Measurements from ENCODE around the gene NFYC. TPM values are rescaled to one million over a fixed set of nuclear protein-coding genes. Genes with fewer than 3 reads are reported as not detected.

NFYC gene
- total RNA-seq, 1 experiment from 2014 or later, result 46.5 TPM

DNA sequence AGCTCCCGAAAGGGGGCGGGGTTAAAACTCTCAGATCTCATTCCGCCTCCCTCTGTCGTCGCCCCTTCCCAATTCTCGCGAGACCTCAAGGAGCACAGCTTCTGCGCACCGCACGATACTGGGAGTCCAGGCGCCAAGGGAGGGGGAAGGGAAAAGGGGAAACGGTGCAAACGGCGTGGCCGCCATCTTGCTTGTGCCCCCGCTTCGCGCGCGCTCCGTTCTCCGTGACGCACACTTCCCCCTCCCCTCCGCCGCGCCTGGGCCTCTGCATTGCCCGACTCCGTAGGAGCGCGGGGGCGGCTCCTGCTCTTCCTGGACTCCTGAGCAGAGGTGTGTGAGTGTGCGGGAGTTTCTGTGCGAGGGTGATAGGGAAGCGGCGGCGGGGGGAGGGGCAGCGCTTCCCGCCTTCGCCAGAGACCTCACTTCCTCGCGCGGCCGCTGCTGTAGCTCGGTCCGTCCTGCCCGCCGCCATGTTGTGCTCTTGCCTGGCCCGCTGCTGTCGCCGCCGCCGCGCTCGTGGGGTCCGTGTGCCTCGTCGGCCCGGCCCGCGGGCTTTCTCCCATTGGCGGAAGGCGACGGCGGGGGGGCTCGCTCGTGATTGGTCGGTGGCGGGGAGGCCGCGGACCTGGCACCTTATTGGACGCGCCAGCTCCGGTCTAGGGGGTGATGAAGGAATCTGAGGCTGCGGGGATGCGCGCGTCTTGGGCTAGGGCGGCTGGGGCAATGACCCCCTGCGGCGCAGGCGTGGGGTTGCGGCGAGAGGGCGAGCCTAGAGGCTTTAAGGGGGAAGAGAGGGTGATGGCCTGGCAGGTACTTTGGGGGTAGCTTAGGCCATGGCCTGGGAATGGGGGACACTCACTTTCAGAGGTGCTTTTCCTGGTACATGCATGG, at the start of gene NFYC (continued):
- TF ChIP-seq ZNF396 (CRISPR knock-in tag; IDR thresholded peaks at IDR 0.05; ENCODE audit: borderline replicate concordance) (no peak), NR2C2 (CRISPR knock-in tag; IDR thresholded peaks at IDR 0.05) (0 out of 2 replicates have a peak, but pooled peaks have one; percentile 59), GRHL2 (CRISPR knock-in tag; IDR thresholded peaks at IDR 0.05; ENCODE audit: insufficient replicate concordance, severe bottlenecking) (no peak), NR3C1 (CRISPR knock-in tag; conservative IDR thresholded peaks at IDR 0.05; ENCODE audit: low read depth) (no peak), NFE2L1 (CRISPR knock-in tag; IDR thresholded peaks at IDR 0.05) (peak; percentile 57; the same call in 1 of the 2 replicates), GTF2I (CRISPR knock-in tag; conservative IDR thresholded peaks at IDR 0.05) (no peak), ZBTB21 (CRISPR knock-in tag; IDR thresholded peaks at IDR 0.05; ENCODE audit: borderline replicate concordance) (no peak), SMAD3 (CRISPR knock-in tag; IDR thresholded peaks at IDR 0.05; ENCODE audit: borderline replicate concordance) (peak; percentile 72; the same call in 1 of the 2 replicates), ZNF317 (CRISPR knock-in tag; IDR thresholded peaks at IDR 0.05; ENCODE audit: borderline replicate concordance, low read depth) (no peak), PRRX2 (CRISPR knock-in tag; IDR thresholded peaks at IDR 0.05) (no peak), FOXP1 (CRISPR knock-in tag; IDR thresholded peaks at IDR 0.05; ENCODE audit: borderline replicate concordance) (peak; percentile 92), MYBL2 (CRISPR knock-in tag; IDR thresholded peaks at IDR 0.05) (peak; percentile 94), HMGA2 (CRISPR knock-in tag; IDR thresholded peaks at IDR 0.05) (0 out of 2 replicates have a peak, but pooled peaks have one; percentile 12), JAZF1 (CRISPR knock-in tag; IDR thresholded peaks at IDR 0.05) (no peak), TEAD4 (CRISPR knock-in tag; IDR thresholded peaks at IDR 0.05) (peak; percentile 42; the same call in 1 of the 2 replicates)
- TF ChIP-seq, protein P1, sequence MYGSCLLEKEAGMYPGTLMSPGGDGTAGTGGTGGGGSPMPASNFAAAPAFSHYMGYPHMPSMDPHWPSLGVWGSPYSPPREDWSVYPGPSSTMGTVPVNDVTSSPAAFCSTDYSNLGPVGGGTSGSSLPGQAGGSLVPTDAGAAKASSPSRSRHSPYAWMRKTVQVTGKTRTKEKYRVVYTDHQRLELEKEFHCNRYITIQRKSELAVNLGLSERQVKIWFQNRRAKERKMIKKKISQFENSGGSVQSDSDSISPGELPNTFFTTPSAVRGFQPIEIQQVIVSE (CRISPR knock-in tag; IDR thresholded peaks at IDR 0.05; ENCODE audit: borderline replicate concordance), result no peak
- TF ChIP-seq, protein P2, sequence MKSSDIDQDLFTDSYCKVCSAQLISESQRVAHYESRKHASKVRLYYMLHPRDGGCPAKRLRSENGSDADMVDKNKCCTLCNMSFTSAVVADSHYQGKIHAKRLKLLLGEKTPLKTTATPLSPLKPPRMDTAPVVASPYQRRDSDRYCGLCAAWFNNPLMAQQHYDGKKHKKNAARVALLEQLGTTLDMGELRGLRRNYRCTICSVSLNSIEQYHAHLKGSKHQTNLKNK (CRISPR knock-in tag; IDR thresholded peaks at IDR 0.05), result no peak
- TF ChIP-seq, protein P3, sequence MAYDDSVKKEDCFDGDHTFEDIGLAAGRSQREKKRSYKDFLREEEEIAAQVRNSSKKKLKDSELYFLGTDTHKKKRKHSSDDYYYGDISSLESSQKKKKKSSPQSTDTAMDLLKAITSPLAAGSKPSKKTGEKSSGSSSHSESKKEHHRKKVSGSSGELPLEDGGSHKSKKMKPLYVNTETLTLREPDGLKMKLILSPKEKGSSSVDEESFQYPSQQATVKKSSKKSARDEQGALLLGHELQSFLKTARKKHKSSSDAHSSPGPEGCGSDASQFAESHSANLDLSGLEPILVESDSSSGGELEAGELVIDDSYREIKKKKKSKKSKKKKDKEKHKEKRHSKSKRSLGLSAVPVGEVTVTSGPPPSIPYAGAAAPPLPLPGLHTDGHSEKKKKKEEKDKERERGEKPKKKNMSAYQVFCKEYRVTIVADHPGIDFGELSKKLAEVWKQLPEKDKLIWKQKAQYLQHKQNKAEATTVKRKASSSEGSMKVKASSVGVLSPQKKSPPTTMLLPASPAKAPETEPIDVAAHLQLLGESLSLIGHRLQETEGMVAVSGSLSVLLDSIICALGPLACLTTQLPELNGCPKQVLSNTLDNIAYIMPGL (CRISPR knock-in tag; IDR thresholded peaks at IDR 0.05), result peak; percentile 55; the same call in 1 of the 2 replicates
- TF ChIP-seq, protein P4, sequence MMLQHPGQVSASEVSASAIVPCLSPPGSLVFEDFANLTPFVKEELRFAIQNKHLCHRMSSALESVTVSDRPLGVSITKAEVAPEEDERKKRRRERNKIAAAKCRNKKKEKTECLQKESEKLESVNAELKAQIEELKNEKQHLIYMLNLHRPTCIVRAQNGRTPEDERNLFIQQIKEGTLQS (CRISPR knock-in tag; conservative IDR thresholded peaks at IDR 0.05), result no peak
- TF ChIP-seq, protein P5, sequence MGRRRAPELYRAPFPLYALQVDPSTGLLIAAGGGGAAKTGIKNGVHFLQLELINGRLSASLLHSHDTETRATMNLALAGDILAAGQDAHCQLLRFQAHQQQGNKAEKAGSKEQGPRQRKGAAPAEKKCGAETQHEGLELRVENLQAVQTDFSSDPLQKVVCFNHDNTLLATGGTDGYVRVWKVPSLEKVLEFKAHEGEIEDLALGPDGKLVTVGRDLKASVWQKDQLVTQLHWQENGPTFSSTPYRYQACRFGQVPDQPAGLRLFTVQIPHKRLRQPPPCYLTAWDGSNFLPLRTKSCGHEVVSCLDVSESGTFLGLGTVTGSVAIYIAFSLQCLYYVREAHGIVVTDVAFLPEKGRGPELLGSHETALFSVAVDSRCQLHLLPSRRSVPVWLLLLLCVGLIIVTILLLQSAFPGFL (CRISPR knock-in tag; IDR thresholded peaks at IDR 0.05; ENCODE audit: borderline replicate concordance), result 0 out of 2 replicates have a peak, but pooled peaks have one; percentile 58
- TF ChIP-seq, protein P6, sequence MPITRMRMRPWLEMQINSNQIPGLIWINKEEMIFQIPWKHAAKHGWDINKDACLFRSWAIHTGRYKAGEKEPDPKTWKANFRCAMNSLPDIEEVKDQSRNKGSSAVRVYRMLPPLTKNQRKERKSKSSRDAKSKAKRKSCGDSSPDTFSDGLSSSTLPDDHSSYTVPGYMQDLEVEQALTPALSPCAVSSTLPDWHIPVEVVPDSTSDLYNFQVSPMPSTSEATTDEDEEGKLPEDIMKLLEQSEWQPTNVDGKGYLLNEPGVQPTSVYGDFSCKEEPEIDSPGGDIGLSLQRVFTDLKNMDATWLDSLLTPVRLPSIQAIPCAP (CRISPR knock-in tag; IDR thresholded peaks at IDR 0.05), result no peak
- TF ChIP-seq, protein P7, sequence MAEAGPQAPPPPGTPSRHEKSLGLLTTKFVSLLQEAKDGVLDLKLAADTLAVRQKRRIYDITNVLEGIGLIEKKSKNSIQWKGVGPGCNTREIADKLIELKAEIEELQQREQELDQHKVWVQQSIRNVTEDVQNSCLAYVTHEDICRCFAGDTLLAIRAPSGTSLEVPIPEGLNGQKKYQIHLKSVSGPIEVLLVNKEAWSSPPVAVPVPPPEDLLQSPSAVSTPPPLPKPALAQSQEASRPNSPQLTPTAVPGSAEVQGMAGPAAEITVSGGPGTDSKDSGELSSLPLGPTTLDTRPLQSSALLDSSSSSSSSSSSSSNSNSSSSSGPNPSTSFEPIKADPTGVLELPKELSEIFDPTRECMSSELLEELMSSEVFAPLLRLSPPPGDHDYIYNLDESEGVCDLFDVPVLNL (CRISPR knock-in tag; IDR thresholded peaks at IDR 0.05; ENCODE audit: borderline replicate concordance, low read depth), result peak; percentile 94
- TF ChIP-seq, protein P8, sequence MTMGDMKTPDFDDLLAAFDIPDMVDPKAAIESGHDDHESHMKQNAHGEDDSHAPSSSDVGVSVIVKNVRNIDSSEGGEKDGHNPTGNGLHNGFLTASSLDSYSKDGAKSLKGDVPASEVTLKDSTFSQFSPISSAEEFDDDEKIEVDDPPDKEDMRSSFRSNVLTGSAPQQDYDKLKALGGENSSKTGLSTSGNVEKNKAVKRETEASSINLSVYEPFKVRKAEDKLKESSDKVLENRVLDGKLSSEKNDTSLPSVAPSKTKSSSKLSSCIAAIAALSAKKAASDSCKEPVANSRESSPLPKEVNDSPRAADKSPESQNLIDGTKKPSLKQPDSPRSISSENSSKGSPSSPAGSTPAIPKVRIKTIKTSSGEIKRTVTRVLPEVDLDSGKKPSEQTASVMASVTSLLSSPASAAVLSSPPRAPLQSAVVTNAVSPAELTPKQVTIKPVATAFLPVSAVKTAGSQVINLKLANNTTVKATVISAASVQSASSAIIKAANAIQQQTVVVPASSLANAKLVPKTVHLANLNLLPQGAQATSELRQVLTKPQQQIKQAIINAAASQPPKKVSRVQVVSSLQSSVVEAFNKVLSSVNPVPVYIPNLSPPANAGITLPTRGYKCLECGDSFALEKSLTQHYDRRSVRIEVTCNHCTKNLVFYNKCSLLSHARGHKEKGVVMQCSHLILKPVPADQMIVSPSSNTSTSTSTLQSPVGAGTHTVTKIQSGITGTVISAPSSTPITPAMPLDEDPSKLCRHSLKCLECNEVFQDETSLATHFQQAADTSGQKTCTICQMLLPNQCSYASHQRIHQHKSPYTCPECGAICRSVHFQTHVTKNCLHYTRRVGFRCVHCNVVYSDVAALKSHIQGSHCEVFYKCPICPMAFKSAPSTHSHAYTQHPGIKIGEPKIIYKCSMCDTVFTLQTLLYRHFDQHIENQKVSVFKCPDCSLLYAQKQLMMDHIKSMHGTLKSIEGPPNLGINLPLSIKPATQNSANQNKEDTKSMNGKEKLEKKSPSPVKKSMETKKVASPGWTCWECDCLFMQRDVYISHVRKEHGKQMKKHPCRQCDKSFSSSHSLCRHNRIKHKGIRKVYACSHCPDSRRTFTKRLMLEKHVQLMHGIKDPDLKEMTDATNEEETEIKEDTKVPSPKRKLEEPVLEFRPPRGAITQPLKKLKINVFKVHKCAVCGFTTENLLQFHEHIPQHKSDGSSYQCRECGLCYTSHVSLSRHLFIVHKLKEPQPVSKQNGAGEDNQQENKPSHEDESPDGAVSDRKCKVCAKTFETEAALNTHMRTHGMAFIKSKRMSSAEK (CRISPR knock-in tag; IDR thresholded peaks at IDR 0.05; ENCODE audit: borderline replicate concordance), result 0 out of 2 replicates have a peak, but pooled peaks have one; percentile 21
